Sigmoid colon (tissue), 3 donors: ENCODE data around the gene ARF3.

Source experiments
- POLR2A ChIP-seq, 2 donors: fragments of 450-650 bp; IDR thresholded peaks; one replicate each; pipeline ENCODE4 v1.6.1; 2016; ENCODE audit warnings: antibody characterized with exemption in 2 of 2, mild to moderate bottlenecking in 2 of 2, moderate library complexity in 2 of 2
- TF ChIP-seq, protein P1 (sequence below), 4 experiments: fragments of 450-650 bp in 3 of 4; fragments of 200-600 bp in 1 of 4; IDR thresholded peaks; one replicate each; pipeline ENCODE4 v1.5.1; 2016 to 2019; ENCODE audit warnings: antibody characterized with exemption in 4 of 4, mild to moderate bottlenecking in 3 of 4, moderate library complexity in 2 of 4

- TF ChIP-seq, protein P1, sequence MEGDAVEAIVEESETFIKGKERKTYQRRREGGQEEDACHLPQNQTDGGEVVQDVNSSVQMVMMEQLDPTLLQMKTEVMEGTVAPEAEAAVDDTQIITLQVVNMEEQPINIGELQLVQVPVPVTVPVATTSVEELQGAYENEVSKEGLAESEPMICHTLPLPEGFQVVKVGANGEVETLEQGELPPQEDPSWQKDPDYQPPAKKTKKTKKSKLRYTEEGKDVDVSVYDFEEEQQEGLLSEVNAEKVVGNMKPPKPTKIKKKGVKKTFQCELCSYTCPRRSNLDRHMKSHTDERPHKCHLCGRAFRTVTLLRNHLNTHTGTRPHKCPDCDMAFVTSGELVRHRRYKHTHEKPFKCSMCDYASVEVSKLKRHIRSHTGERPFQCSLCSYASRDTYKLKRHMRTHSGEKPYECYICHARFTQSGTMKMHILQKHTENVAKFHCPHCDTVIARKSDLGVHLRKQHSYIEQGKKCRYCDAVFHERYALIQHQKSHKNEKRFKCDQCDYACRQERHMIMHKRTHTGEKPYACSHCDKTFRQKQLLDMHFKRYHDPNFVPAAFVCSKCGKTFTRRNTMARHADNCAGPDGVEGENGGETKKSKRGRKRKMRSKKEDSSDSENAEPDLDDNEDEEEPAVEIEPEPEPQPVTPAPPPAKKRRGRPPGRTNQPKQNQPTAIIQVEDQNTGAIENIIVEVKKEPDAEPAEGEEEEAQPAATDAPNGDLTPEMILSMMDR (IDR thresholded peaks at IDR 0.05) = peak; percentile 20 to 71 (median 52)
- TF ChIP-seq POLR2A (IDR thresholded peaks at IDR 0.05) = no peak
Observed at GRCh38 chr12:48988030-48988649, 30.9 kb upstream of the ARF3 start.
